HCEC 1CT (cell line): ENCODE results near the gene SH3BGR.
"Not testable (repeated sequence)": the region's sequence is repeated elsewhere in the genome, so short reads cannot be mapped to it uniquely, and the experiment has no call there.

Experiments
- DNase-seq: peaks from one replicate; pipeline ENCODE4 v3.0.0-alpha.2; 2017

The SH3BGR gene

DNA sequence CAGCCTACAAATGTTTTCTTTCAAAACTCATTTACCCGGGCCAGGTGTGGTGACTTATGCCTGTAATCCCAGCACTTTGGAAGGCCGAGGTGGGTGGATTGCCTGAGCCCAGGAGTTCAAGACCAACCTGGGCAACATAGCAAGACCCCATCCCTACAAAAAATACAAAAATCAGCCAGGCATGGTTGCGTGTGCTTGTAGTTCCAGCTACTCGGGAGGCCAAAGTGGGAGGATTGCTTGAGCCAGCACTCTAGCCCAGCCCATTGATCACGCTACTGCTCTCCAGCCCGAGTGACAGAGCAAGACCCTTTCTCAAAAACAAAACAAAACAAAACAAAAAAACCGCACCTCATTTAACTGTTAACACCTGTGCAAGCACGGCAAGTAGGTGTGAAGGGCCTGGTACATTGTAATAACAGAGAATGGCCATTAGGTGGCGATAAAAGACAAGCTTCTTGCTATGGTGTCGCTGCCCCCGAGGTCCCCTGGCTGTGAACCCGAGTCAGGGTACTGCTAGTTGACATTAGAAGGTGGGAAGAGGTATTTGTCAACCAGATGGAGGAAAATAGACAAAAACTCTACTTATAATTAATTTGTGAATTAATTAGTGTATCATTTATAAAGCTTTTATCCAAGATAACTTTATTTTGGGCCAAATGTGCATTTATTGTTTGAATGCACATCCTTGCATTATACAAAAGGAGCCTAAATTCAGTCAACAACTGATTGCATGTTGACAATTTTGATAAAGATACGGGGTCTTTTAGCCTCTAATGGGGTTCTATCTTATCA, 66.5 kb downstream of the SH3BGR start:
- peak; percentile 36 for DNase-seq

DNA sequence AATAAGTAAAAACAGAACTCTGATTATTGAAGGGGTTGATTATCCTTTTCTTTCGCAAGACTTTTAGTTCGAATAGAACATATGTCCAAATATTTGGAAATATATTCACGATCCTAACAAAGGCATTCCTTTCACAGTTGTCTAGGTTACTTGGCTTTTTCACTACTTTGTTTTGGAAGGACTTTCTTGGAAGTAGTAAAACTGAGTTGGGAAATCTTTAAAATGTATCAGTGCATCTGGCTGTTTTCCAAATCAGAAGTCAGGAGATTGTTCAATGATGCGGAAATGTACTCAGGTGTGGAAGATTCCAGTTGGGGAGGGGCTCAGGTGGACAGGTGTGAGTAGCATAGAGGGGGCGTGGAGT, 67.1 kb downstream of the SH3BGR start:
- no peak for DNase-seq

DNA sequence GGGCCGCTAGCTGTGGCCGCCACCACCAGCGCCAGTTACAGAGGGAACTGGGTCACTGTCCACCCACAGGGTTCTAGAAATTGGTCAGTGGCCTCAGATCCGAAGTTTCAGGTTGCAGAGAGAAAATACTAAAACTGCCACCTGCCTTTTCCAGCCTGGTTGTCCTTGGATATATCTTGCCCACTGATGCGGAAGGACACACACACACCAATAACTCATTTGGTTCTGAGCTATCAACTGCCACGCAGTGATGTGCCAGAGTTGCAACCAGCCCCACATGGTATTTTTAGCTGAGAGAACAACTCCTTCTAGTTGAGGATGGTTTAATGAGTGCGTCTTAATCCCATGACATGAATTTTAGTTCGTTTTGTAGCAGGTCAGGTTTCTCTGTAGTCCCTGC, 68.1 kb downstream of the SH3BGR start:
- no peak for DNase-seq

DNA sequence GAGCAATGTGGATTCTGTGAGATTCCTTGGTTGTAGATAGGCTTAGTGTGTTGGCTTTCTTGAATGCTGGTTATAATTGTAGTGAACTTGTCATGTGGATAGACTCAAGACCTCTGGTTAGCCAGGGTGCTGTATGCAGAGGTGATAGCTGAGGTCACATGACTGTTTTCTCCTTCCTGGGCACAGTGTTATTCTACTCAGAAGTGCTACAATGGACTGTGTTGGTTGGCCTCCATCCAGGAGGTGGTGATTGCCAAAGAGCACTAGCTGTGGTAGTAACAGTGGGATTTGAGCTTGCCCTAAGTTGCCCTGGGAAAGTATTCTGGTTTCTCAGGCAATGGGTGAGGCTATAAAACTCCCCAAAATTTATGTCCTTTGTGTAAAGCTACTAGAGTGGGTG, 71.6 kb downstream of the SH3BGR start:
- no peak for DNase-seq

DNA sequence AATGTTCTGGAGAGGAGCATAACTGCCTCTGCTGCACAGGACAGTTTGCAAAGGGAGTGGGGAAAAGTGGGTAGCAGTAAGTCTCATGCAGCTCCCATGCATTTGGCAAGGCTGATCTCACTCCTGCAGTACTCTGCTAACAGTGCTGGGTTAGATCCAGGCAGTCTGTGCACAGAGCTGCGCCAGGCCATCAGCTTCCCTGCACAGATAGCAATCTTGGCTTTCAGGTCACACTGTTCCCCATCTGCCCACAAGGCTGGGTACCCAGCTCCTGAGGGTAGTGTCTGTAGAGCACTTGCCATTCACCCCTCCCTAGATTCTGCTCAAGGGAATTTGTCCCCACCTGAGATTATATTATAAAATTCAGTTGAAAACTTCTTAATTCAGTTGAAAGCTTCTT, 72.1 kb downstream of the SH3BGR start:
- no peak for DNase-seq

DNA sequence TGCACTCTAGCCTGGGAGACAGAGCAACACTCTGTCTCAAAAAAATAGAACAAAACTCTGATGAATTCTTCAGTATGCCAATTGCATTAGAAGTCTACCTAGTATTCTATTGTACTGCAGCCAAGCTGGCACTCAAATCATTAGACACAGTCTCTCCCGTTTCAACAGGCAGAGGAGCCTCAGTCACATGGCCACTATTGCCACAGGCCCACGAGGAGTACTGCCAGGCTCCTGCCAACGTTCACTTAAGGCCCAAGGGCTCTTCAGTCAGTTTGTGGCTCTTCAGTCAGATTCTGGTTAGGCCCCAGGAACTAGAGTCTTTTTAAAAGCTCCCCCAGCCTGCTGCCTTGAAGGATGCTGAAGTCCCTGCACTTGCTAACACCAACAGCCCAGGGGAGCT, 73.4 kb downstream of the SH3BGR start:
- DNase-seq: no peak

DNA sequence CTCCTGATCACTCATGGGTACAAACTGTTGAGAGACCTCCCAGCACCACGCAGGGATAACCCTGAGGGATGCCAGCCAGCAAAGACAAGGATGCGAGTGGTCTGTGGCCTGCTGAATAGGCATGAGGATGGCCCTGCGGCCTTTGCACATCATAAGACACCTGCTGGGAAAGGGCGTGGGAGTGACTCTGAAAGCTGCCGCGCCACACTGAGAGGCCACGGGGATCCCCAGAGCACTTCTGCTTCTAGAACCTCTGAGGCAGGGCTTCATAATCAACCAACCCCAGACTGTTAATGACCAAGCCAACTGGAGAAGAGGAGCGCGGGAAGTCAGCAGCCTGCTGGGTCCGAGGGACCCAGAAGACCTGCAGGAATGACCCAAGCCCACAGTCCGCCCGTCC, 73.8 kb downstream of the SH3BGR start:
- DNase-seq: no peak

DNA sequence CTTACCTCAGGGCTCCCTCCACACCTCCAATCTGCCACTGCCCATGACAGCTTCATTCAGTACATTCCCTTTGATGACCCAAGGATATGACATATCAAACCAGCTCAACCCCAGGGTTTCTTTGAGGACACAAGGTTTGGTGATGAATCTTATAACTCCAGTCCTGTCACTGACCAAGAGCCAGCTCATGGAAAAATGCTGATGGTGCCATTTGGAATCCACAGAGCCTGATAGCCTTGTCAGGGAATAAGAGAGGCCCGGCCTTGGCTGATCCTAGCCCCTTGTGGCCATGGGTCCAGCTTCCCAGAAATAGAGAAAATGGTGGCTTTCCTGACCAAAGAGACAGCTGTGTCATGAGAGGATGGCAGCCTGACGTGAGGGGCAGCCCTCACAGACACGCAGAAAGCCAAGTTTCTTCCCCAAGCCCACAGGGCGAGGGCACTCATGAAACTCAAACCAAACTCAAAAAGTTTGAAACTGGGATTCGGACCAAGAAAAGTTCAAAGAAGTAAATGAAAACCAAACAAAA, 75.4 kb downstream of the SH3BGR start:
- no peak for DNase-seq

DNA sequence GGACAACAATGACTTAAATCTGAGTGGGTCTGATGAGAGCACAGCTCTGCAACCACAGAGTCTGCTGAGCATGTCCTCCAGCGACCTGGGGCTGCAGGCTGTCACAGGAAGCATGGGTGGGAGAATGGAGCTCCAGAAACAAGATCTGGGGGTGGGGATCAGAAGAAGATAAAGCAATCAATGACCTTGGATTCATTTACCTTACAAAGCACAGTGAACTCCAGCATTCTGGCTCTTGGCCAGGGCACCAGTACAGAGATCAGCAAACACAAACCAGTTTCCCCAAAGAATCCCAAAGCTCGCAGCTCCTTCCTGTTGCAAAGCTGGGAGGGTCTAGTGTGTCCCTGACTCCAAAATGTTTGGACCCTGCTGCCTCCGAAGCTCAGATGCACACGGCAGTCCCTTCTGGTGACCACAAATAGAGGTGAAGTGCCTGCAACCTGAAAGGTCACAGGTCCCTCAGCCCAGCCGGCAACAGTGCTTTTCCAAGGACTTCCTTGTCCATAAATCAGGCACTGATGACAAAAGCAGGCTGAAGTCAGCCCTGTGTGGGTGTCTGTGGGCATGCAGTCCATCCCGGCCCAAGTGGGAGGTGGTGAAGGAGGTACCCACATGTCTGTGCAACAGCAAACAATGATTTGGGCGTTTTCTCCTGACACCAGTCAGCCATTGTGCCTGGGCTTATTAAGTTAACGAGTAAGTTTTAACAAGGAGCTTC, 76.1 kb downstream of the SH3BGR start:
- DNase-seq: no peak

DNA sequence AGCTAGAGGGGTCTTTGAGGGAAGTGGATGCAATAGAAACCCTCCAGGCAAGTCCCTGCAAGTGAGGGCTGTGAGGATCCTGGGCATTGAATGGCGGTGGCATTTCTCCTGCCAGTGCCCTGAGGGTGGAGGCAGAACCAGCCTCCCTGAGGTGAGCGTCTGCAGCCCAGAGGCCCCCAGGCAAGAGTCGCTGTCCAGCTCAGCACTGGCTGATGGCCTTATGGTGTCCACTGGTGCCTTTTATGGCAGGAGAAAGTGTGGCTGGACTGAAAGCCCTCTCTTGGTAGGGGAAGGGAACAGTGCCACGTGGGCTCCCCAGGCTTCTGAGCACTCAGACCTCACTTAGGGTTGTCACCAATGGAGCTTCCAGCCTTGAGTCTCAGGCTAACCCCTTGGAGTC, 77.3 kb downstream of the SH3BGR start:
- no peak for DNase-seq

DNA sequence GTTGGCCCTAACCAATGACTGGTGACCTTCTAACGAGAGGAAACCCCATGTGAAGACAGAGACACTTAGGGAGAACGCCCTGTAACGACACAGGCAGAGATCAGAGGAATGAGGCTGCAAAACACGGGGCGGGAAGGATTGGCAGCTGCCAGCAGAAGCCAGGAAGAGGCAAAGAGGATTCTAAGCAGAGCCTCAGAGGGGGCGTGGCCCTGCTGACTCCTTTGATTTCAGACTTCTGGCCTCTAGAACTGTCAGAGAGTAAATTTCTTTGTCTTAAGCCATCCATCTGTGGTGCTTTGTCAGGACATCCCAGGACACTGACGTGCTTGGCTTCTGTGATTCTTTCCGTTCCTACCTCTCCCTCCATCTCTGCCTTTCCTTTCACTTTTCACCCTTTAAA, 79.3 kb downstream of the SH3BGR start:
- DNase-seq: no peak

DNA sequence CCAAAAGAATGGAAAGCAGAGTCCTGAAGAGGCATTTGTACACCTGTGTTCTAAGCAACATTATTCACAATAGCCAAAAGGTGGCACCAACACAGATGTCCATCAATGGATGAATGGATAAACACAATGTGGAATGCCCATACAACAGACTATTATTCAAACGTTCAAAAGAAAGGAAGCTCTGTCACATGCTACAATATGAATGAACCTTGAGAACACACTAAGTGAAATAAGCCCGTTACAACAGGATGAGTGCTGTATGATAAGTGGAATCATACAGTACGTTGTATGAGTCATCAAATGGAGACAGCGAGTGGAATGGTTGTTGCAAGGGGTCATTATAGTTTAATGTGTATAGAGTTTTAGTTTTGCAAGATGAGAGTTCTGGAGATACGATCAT, 80.1 kb downstream of the SH3BGR start:
- no peak for DNase-seq

DNA sequence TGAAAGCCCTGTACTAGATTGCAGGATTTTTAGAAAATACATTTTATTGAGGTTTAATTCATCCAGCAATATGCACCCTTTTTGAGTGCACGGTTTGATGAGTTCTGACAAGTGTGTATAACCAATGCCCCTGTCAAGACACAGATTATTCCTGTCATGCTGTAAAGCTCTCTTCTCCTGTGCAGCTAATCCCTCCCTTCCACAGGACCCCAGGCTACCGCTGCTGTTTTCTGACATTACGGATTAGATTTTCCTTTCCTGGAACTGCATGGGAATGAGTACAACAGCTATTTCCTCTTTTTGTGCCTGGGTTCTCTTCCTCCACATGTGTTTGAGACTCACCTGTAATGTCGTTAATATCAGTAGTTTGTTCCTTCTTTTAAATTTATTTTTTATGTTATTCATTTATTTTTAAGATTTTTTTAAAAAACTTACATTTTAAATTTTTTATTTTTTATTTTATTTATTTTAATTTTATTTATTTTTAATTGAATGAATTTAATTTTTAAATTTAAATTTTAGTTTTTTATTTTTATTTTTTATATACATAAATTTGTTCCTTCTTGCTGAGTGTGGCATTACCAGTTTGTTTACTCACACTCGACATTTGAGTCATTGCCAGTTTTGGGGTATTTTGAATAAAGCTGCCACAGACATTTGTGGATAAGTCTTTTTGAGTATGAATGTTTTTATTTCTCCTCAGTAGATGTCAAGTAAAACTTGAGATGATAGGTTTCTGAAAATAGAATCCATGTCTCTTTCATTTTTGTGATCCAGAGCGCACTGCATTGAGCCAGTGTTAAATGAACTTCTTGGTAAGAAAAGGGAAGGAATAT, 82.0 kb downstream of the SH3BGR start:
- DNase-seq: no peak

DNA sequence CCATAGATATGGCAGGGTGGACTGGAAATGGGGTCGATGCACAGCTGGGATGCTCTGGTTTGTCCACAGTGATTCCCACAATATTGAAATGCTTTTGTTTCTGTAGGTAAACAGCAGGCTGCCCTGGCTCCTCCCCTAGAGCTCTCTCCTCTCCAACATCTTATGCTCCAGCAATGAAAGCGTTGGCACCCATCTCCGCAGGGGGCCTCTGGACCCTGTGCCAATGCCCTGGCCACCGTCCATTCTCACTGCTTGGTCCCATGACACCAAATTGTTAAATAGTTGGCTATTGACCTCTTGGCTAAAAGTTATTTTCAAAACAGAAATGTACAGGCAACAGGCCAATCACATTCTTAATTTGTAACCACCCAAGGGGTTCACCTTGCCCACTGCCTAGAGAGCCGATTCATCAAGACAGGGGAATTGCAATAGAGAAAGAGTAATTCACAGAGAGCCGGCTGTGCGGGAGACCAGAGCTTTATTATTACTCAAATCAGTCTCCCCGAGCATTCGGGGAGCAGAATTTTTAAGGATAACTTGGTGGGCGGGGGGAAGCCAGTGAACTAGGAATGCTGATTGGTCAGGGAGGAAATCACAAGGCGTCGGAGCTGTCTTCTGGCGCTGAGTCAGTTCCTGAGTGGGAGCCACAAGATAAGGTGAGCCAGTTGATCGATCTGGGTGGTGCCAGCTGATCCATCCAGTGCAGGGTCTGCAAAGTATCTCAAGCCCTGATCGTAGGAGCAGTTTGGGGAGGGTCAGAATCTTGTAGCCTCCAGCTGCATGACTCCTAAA, 84.1 kb downstream of the SH3BGR start:
- no peak for DNase-seq

DNA sequence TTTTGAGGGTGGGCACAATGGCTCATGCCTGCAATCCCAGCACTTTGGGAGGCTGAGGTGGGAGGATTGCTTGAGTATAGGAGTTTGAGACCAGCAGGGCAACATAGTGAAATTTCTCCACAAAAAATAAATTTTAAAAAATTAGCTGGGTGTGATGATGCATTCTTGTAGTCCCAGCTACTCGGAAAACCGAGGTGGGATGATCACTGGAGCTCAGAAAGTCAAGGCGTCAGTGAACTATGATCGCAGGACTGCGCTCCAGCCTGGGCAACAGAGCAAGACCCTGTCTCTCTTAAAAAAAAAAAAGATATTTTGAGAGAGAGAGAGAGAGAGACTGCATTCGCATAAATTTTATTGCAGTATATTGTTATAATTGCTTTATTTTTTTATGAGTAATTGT, 85.1 kb downstream of the SH3BGR start:
- DNase-seq: no peak

DNA sequence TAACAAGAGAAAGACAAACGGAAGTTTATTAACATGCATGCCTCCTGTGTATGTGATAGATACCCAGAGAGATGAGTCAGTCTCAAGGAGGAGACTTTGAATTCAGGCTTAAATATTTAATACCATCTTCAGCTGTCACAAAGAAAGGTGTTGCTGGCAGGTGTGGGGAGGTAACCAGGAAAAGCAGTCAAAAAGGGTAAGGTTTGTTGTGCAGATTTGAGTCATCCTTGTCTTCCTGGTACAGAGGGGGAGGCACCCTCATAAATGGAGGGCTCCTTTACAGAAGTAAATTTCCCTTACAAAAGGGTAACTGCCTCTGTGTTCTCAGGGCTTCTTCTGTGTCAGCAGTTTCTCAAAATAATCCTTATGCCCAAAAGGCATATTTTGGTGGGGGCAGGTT, 85.8 kb downstream of the SH3BGR start:
- DNase-seq: no peak

DNA sequence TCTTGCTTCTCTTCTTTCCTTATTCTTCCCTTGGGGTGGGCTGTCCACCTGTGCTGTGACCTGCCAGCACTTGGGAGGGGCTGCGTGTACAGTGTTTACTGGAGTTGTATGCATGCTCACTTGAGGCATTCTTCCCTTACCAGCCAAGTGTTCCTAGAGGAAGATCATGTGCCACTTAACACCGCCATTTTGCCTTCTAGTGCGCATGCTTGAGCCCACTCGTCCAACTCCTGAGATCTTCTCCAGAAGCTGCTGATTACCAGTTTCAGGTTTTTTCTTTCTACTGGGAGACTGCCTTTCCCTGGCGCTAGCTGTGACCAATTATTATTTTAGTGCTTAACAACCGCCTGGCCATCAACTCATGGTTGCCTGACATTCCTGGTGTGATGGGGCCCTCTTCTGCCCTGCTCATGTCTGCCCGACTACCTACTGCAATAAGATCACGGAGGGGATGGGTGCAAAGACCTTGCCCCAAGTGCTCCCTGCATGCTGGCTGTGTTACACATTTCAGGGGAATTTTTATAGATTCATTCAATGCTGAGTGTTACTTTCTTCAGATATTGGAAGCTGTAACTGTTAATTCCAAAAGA, 86.8 kb downstream of the SH3BGR start:
- DNase-seq: no peak

DNA sequence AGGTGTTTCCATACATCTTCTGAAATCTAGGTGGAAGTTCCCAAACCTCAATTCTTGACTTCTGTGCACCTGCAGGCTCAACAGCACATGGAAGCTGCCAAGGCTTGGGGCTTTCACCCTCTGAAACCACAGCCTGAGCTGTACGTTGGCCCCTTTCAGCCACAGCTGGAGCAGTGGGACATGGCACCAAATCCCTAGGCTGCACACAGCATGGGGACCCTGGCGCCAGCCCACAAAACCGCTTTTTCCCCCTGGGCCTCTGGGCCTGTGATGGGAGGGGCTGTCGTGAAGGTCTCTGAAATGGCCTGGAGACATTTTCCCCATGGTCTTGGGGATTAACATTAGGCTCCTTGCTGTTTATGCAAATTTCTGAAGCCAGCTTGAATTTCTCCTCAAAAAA, 88.6 kb downstream of the SH3BGR start:
- not testable (repeated sequence) for DNase-seq

DNA sequence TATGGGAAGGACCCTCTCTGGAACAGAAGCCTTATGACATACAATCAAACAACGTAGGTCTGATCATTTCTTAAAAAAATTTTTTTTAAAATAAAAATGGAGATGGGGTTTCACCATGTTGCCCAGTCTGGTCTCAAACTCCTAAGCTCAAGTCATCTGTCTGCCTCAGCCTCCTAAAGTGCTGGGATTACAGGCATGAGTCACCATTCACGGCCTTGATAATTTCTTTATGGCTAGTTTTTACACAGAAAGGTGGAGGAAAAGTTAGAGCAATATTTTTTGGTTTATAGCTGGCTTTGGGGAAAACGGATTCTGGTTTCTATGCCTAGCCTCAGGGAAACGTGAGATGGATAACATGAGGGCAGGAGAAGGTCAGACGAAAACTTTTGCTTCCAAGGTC, 91.0 kb downstream of the SH3BGR start:
- no peak for DNase-seq

DNA sequence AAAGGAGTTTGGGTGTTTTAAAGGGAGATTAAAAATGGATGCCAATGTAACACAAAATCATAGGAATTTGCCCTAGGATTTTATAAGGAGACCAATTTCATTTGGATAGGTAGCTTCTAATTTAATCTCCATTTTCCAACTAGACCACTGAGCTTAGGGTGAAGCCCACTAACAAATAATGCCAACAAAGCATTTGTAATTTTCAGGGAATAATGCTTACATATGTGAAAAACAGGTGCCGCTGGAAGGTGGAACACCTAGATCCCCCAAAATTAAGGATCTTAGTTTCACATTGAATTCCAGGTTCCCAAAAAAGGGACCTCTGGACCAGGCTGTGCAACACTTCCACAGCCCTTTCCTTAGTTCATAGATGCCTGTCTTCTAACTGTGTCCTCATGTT, 94.8 kb downstream of the SH3BGR start:
- DNase-seq: no peak

DNA sequence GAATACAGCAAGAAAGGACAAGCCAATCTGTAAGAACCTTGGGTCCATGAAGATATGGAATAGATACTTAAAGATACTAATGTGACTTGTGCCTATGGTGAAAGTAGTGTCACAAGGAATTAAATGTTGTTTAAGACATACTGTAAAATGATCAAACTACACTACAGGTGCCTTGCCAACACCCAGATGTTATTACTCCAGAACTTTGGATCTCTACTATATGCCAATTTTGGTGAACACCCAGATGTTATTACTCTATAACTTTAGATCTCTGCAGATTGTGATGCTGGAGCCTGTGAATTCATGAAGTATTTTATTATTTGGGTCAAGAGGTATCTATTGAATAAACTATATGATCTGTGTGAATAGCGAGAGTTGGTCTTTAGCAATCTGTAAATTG, 101.1 kb downstream of the SH3BGR start:
- no peak for DNase-seq

DNA sequence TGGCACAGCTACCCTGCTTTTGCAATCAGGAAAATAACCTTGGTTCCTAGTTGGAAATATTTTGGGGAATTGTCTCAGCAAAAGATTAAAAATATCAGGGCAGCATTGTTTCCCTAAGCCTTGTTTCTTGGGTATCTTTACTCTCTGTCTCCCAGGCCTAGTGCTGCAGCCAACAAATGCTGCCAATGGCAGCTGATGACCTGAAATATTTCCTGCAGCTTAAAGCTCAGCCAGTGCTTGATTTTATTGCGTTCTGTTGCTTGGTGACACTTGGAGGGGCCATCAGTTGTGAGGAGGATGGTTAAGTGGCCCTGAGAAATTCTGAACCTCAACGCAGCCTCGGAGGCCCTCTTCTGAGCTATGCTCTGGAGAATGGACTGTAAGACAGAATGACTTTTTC, 101.6 kb downstream of the SH3BGR start:
- no peak for DNase-seq
